ENCODE measurements around the gene FPR2.

GRCh38 chr19:51737924-51738323 is 23.1 kb upstream of the FPR2 start:
- TF ChIP-seq, protein P1, sequence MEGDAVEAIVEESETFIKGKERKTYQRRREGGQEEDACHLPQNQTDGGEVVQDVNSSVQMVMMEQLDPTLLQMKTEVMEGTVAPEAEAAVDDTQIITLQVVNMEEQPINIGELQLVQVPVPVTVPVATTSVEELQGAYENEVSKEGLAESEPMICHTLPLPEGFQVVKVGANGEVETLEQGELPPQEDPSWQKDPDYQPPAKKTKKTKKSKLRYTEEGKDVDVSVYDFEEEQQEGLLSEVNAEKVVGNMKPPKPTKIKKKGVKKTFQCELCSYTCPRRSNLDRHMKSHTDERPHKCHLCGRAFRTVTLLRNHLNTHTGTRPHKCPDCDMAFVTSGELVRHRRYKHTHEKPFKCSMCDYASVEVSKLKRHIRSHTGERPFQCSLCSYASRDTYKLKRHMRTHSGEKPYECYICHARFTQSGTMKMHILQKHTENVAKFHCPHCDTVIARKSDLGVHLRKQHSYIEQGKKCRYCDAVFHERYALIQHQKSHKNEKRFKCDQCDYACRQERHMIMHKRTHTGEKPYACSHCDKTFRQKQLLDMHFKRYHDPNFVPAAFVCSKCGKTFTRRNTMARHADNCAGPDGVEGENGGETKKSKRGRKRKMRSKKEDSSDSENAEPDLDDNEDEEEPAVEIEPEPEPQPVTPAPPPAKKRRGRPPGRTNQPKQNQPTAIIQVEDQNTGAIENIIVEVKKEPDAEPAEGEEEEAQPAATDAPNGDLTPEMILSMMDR (IDR thresholded peaks at IDR 0.05), result no peak
- no peak for TF ChIP-seq POLR2A (IDR thresholded peaks at IDR 0.05)

All from ovary (tissue), 3 donors.